Effector memory CD4-positive, alpha-beta T cell (primary cell): ENCODE results near the gene ZNF423.

Experiments
- DNase-seq, 3 donors: peaks; one replicate each; pipeline ENCODE4 v3.0.0-alpha.2; 2020
- H3K27ac ChIP-seq: 2 replicates; pipeline ENCODE4 v1.7.0; 2013; ENCODE audit warnings: mild to moderate bottlenecking, low read length, moderate library complexity; ENCODE audit not compliant: insufficient read depth, poor library complexity, severe bottlenecking
- H3K27me3 ChIP-seq: replicated peaks from 2 replicates; pipeline ENCODE4 v1.7.0; 2013; ENCODE audit warnings: mild to moderate bottlenecking, low read length; ENCODE audit not compliant: insufficient read depth, control insufficient read depth, poor library complexity, severe bottlenecking
- H3K36me3 ChIP-seq: 2 replicates; pipeline ENCODE4 v1.7.0; 2013; ENCODE audit warnings: mild to moderate bottlenecking, low read length, moderate library complexity; ENCODE audit not compliant: control insufficient read depth, insufficient read depth
- H3K4me1 ChIP-seq: 2 replicates; pipeline ENCODE4 v1.7.0; 2013; ENCODE audit warnings: low read length, mild to moderate bottlenecking; ENCODE audit not compliant: control insufficient read depth, insufficient read depth, poor library complexity, severe bottlenecking
- H3K4me3 ChIP-seq: 2 replicates; pipeline ENCODE4 v1.7.0; 2013; ENCODE audit warnings: low read length, low read depth, mild to moderate bottlenecking; ENCODE audit not compliant: insufficient read depth, poor library complexity, severe bottlenecking
- H3K9me3 ChIP-seq: 2 replicates; pipeline ENCODE4 v1.7.0; 2013; ENCODE audit warnings: mild to moderate bottlenecking, low read length, moderate library complexity; ENCODE audit not compliant: control insufficient read depth

ZNF423 gene

GRCh38 chr16:49496656-49497055 lies 359.3 kb downstream of the ZNF423 start:
- DNase-seq = no peak
- Histone ChIP-seq H3K36me3 (no peaks in the 10 kb centered on the region), H3K27me3 (no peaks in the 10 kb centered on the region), H3K4me3 (no peak overlapping the region), H3K27ac (no peak overlapping the region), H3K4me1 (peaks cover 6% of the 10 kb centered on the region), H3K9me3 (no peaks in the 10 kb centered on the region)

DNA sequence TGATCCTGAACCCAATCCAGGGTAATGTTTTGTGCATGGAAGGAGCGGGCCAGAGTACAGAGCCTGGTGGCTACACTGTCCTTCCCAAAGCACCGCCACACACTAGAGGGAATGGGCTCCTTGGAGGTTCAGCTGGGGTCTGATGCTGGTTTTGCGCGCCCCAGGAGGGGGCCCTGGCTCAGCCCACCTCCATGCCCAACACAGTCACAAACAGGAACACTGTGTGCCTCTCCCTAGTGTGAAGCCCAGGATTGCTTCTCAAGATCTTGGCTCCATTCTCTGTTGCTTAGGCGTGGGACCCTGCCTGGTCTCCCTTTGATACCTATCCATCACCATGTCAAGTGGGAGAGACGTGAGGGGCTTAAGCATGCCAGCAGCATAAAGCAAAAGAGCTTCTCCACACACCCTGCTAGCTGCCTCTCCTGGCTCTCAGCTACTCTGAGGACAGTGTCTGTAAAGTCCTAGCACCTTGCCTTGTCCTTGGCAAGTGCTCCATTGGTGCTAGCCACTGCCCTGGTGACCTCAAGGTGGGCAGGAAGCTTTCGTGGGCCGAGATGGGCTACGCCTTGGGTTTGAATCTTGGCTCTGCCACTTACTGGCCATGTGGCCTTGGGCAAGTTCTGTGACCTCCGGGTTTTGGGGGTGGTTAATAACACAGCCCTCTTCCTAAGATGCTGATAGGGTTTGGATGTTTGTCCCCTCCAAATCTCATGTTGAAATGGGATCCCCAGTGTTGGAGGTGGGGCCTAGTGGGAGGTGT lies 360.1 kb downstream of the ZNF423 start:
- Histone ChIP-seq H3K9me3 (no peaks in the 10 kb centered on the region), H3K4me3 (no peak overlapping the region), H3K27ac (no peak overlapping the region), H3K27me3 (no peaks in the 10 kb centered on the region), H3K36me3 (no peaks in the 10 kb centered on the region), H3K4me1 (peaks cover 6% of the 10 kb centered on the region)
- no peak for DNase-seq

DNA sequence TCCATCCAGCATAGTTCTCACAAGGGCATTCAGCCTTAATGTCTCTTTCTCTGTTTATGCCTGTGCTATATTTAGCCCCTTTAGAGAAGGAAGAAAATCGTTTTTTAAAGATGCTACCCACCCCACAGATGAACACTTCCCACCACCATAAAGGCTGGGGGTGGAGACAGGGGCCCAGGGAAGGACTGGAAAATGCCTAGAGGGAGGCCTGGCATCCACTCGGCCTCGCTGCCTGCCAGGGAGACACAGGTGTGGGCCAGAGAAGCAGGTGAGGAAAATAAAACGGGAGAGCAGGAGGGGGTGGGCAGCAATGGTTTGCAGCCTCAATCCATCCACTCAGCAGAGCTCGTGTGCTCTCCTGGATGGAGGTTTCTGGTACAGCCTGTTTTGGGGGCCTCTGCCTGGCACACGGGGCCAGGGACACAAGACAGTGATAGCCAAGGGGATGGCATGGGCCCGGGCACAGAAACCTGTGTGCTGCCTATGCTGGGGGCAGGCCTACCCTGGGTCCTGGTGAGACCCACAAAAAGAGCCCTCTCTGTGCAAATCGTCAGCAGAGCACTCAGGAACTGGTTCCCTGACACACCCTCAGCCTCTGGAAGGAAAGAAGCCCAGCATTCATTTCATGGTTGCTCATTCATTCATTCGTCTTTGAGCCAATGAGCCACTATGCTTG lies 360.9 kb downstream of the ZNF423 start:
- Histone ChIP-seq H3K36me3 (no peaks in the 10 kb centered on the region), H3K9me3 (no peaks in the 10 kb centered on the region), H3K27me3 (no peaks in the 10 kb centered on the region), H3K27ac (no peak overlapping the region), H3K4me3 (no peak overlapping the region), H3K4me1 (peaks cover 6% of the 10 kb centered on the region)
- no peak for DNase-seq

DNA sequence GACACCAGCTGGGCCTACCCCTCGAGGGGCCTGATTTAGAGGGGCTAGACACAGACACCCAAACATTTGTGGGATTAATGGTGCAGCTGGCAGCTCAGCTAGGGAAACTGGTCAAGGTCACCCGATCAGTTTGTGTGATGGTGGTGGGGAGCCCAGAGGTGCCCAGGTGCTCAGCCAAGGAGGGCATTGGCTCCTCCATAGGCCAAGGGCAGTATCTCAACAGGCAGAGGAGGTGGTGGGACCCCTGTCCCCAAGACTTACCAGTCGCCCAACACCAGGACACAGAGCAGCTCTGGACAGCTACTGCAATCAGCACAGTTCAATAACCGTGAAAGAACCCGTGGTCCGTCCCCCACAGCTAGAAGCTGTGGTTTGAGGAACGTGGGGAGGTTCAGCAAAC lies 361.4 kb downstream of the ZNF423 start:
- Histone ChIP-seq H3K9me3 (no peaks in the 10 kb centered on the region), H3K27ac (no peak overlapping the region), H3K4me1 (peaks cover 6% of the 10 kb centered on the region), H3K4me3 (no peak overlapping the region), H3K36me3 (no peaks in the 10 kb centered on the region), H3K27me3 (no peaks in the 10 kb centered on the region)
- no peak for DNase-seq

DNA sequence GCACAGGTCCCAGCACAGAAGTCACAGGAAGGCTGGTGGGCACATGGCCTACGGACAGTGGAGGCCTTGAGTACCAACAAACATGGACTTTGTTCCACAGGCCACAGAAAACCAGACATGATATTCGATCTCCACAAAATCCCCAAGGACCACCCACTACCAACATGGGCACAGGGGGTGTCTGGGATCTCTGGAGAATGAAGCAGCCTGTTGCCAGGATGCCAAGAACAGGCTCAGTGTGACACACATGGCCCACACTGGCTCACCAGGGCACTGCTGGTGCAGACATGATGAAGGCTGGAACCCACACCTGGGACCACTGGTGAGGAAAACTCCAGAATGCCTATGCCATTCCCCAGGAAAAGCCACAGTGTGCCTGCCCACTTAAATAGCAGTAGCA lies 362.1 kb downstream of the ZNF423 start:
- H3K9me3 ChIP-seq = no peaks in the 10 kb centered on the region
- H3K4me3 ChIP-seq = no peak overlapping the region
- no peaks in the 10 kb centered on the region for H3K36me3 ChIP-seq
- peaks cover 6% of the 10 kb centered on the region for H3K4me1 ChIP-seq
- H3K27ac ChIP-seq = no peak overlapping the region
- H3K27me3 ChIP-seq = no peaks in the 10 kb centered on the region
- DNase-seq = no peak

DNA sequence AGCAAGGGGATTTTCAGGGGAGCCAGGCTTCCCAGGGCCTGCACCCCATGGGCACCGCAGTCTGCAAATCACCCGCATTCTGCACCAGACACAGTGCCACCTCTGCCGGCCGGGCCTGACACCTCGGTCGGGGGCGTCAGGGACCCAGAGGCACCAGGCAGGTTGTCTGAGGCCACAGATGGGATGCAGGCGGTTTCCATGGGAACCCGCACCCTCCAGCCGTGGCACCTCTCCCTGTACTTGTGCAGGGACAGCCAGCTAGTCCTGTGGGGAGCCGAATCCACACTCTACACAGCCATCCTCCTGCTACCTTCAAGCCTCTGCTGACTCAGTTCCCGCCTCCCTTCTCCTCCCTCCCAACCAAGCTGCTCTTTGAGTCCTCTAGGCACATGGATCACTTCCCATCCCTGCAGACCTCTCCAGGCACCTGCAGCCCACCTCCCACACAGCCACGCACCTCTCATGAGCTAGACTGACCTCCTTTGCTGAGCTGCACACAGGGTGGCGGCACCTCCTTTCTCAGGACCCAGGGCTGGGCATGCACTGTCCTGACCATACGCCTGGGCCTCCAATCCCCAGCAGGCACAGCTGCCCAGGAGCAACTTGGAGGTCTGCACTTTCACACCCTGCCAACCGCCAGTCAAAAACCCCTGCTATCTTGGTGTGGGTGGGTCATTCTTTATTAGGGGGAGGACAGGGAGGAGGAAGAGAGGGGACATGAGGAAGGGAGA lies 362.9 kb downstream of the ZNF423 start:
- Histone ChIP-seq H3K4me1 (peaks cover 6% of the 10 kb centered on the region), H3K9me3 (no peaks in the 10 kb centered on the region), H3K4me3 (no peak overlapping the region), H3K27me3 (no peaks in the 10 kb centered on the region), H3K27ac (no peak overlapping the region), H3K36me3 (no peaks in the 10 kb centered on the region)
- no peak for DNase-seq

DNA sequence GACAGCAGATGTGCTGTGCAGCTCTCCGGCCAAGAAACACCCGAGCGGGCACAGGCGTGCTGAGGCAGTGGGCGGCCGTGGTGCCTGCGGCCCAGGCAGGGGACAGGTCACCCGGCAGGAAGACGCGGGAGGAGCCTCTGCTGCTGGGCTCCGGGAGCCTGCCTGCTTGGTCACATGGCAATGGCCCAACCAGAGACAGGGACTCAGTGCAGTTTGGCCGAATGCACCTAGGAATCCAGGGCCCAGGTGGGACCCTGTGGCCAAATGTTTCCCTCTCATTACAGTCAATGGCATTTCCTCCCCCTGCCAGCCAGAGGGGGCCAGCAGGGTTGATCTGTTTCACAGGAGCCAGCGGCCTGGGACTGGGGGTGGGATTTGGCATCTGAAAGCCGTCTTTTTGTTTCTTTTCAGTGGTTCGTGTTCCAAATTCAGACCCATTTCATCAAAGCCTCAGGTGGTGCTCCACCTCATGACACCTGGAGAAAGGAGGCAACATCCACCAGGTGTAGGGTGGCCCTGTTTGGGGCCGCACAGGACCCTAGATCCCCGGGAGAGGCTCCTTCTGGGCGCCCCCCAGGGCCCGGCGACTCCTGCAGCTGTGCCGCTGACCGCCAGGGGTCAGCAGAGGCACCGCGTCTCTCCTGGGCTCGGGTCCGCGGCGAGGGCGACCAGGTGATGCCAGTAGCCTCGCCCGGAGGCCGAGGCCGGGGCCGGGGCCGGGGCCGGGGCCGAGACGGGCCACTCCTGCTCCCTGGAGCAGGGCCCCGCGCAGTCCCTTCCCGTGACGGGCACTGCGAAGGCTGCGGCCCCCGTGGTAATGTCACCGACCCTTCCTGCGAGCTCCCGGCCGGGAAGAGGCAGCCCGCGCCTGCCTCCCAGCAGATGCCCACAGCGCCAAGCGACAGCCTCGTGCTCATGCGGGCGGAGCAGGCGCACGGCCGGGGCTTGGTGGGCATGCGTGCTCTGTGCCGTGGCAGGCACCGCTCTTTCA lies 363.8 kb downstream of the ZNF423 start:
- H3K27ac ChIP-seq = no peak overlapping the region
- H3K36me3 ChIP-seq = no peaks in the 10 kb centered on the region
- no peaks in the 10 kb centered on the region for H3K27me3 ChIP-seq
- peaks cover 6% of the 10 kb centered on the region for H3K4me1 ChIP-seq
- H3K4me3 ChIP-seq = no peak overlapping the region
- DNase-seq = peak in 1 of 3 donors; percentile 6
- H3K9me3 ChIP-seq = no peaks in the 10 kb centered on the region

DNA sequence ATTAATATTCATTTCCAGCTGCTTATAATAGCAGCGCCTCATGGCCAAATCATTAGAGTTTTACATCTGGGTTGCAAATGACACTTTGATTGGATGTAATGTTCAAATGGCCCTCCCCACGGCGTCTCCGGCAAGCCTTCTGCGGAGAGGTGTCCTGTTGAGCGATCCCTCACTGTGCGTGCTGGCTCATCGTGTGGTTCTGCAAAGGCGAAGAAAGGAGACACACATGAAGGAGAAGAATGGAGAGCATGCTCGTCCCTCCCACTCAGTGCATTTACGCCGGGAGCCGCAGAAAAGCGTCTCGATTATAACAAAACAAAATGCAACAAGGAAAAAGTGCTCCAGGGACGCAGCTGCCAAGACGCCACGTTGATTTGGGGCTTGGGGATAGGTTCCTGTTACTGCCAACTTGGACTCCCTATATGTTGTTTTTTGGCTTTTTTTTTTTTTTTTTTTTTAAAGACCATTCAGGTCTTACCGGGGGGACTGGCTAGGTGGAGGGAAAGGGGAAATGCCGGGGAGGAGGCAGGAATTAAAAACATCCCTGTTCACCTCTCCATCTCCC lies 364.7 kb downstream of the ZNF423 start:
- Histone ChIP-seq H3K27me3 (no peaks in the 10 kb centered on the region), H3K27ac (no peak overlapping the region), H3K9me3 (no peaks in the 10 kb centered on the region), H3K36me3 (no peaks in the 10 kb centered on the region), H3K4me3 (no peak overlapping the region), H3K4me1 (peaks cover 6% of the 10 kb centered on the region)
- DNase-seq = no peak

- DNase-seq = no peak
- no peaks in the 10 kb centered on the region for H3K27me3 ChIP-seq
Observed at GRCh38 chr16:49490321-49490705, 365.6 kb downstream of the ZNF423 start.

More at GRCh38 chr16:49490321-49490705, 365.6 kb downstream of the ZNF423 start:
- Histone ChIP-seq H3K36me3 (no peaks in the 10 kb centered on the region), H3K27ac (no peak overlapping the region), H3K4me1 (peaks cover 6% of the 10 kb centered on the region), H3K9me3 (no peaks in the 10 kb centered on the region), H3K4me3 (no peak overlapping the region)
